Esophagus muscularis mucosa (tissue), 4 donors: ENCODE measurements around the gene TSEN54. TPM values are rescaled to one million over a fixed set of nuclear protein-coding genes. Genes with fewer than 3 reads are reported as not detected.

ENCODE experiments used
- DNase-seq: peaks from one replicate; pipeline ENCODE4 v3.0.0-alpha.2; 2017; ENCODE audit errors: extremely low spot score
- H3K27ac ChIP-seq, 4 donors: fragments of 200-600 bp; sonication (generic); replicated peaks in 1 of 4; 1 replicate in 3 of 4; 2 replicates in 1 of 4; pipeline ENCODE4 v1.5.1; 2016 to 2019; ENCODE audit warnings: mild to moderate bottlenecking in 1 of 4
- H3K27me3 ChIP-seq, 4 donors: fragments of 200-600 bp; sonication (generic); one replicate each; pipeline versions ENCODE4 v1.5.1 to v1.6.0; 2016 to 2019
- H3K36me3 ChIP-seq, 4 donors: fragments of 200-600 bp; sonication (generic); one replicate each; pipeline ENCODE4 v1.5.1; 2016 to 2019
- H3K4me1 ChIP-seq, 4 donors: fragments of 200-600 bp; sonication (generic); one replicate each; pipeline ENCODE4 v1.5.1; 2016 to 2019
- H3K4me3 ChIP-seq, 4 donors: fragments of 200-600 bp; sonication (generic); 1 replicate in 2 of 4; 2 replicates in 2 of 4; pipeline ENCODE4 v1.5.1; 2016 to 2019; ENCODE audit warnings: mild to moderate bottlenecking in 4 of 4, moderate library complexity in 1 of 4
- H3K9me3 ChIP-seq, 4 donors: fragments of 200-600 bp; sonication (generic); 1 replicate in 3 of 4; 2 replicates in 1 of 4; pipeline ENCODE4 v1.5.1; 2016 to 2019
- EP300 ChIP-seq: sonication (generic); formaldehyde crosslinking; IDR thresholded peaks from one replicate; pipeline ENCODE4 v1.6.1; 2017; ENCODE audit warnings: antibody characterized with exemption
- POLR2A ChIP-seq: fragments of 450-650 bp; IDR thresholded peaks from one replicate; pipeline ENCODE4 v1.6.1; 2017; ENCODE audit warnings: antibody characterized with exemption, moderate library complexity, mild to moderate bottlenecking, low read depth
- POLR2AphosphoS5 ChIP-seq, 2 donors: sonication (generic); formaldehyde crosslinking; IDR thresholded peaks; one replicate each; pipeline ENCODE4 v1.6.1; 2017; ENCODE audit warnings: antibody characterized with exemption in 2 of 2
- WGBS: methylation state at CpG from one replicate; pipeline ENCODE4 v1.1.5; 2018; 5-methylcytosine and 5-hydroxymethylcytosine counted together
- intact Hi-C: fragments of 100-400 bp; cut with DNase I; formaldehyde crosslinking; loops from one replicate; pipeline ENCODE4 v1.15.1; 2023
- total RNA-seq, 4 donors: library from RNA; depleted of rRNA; stranded (reverse); fragments of >200 nt; gene quantifications; one replicate each; pipeline versions ENCODE4 v1.1.0 to v1.2.1, GENCODE V29; 2016
- TF ChIP-seq, protein P1 (sequence below), 3 experiments: fragments of 200-600 bp in 2 of 3; fragments of 450-650 bp in 1 of 3; sonication (generic) in 2 of 3; IDR thresholded peaks; one replicate each; pipeline ENCODE4 v1.5.1; 2017 to 2019; ENCODE audit warnings: antibody characterized with exemption in 3 of 3, mild to moderate bottlenecking in 2 of 3, moderate library complexity in 1 of 3

The TSEN54 gene
- total RNA-seq, 4 donors from 2014 or later, result 14.5 to 32.1 (median 24.1) TPM

DNA sequence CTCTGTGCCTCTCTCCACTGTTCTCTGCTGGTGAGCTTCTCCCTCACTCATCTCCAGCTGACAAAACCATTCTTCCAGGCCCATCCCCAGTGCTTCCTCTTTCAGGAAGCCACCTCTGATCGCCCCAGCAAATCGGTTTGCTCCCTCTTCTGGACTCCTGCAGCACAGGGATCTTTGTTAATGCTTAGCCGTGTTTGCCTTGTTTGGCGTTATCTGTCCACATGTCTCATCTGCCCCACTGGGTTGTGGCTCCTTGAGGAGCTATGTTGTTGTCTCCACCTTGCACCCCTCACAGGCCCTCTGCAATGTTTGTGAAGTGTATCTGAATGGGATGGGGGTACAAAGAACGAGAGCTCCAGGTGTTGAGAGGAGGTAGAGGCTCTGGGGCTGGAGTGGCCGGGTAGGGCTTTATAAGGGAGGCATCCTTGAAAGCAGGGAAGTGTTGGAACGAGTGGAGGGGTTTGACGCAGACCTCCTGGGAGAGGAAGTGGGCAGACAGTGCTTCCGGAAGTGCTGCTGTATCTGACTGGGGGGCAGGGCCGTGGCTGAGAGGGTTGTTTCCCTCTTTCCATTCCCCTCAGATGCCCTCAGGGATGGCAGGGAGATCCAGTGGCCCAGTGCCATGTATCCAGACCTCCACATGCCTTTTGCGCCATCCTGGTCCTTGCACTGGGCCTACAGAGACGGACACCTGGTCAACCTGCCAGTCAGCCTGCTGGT is 28.8 kb upstream of the TSEN54 start:
- peak overlapping the region in 2 of 4 donors; percentile 36 to 54 for H3K27ac ChIP-seq
- H3K27me3 ChIP-seq, result no peaks in the 10 kb centered on the region
- intact Hi-C loops, result no loop called here
- 72% methylated on average over 9 of the region's 12 CpGs for WGBS
- H3K4me3 ChIP-seq, result no peak overlapping the region
- peaks cover 49 to 78% (median 72%) of the 10 kb centered on the region in 4 donors for H3K4me1 ChIP-seq
- TF ChIP-seq, protein P1, sequence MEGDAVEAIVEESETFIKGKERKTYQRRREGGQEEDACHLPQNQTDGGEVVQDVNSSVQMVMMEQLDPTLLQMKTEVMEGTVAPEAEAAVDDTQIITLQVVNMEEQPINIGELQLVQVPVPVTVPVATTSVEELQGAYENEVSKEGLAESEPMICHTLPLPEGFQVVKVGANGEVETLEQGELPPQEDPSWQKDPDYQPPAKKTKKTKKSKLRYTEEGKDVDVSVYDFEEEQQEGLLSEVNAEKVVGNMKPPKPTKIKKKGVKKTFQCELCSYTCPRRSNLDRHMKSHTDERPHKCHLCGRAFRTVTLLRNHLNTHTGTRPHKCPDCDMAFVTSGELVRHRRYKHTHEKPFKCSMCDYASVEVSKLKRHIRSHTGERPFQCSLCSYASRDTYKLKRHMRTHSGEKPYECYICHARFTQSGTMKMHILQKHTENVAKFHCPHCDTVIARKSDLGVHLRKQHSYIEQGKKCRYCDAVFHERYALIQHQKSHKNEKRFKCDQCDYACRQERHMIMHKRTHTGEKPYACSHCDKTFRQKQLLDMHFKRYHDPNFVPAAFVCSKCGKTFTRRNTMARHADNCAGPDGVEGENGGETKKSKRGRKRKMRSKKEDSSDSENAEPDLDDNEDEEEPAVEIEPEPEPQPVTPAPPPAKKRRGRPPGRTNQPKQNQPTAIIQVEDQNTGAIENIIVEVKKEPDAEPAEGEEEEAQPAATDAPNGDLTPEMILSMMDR (IDR thresholded peaks at IDR 0.05), result no peak
- TF ChIP-seq EP300, result no peak
- TF ChIP-seq POLR2A, result no peak
- no peak for TF ChIP-seq POLR2AphosphoS5 (IDR thresholded peaks at IDR 0.05)
- no peaks in the 10 kb centered on the region for H3K9me3 ChIP-seq
- H3K36me3 ChIP-seq, result peaks cover 10 to 47% (median 27%) of the 10 kb centered on the region in 4 donors
- DNase-seq, result no peak

DNA sequence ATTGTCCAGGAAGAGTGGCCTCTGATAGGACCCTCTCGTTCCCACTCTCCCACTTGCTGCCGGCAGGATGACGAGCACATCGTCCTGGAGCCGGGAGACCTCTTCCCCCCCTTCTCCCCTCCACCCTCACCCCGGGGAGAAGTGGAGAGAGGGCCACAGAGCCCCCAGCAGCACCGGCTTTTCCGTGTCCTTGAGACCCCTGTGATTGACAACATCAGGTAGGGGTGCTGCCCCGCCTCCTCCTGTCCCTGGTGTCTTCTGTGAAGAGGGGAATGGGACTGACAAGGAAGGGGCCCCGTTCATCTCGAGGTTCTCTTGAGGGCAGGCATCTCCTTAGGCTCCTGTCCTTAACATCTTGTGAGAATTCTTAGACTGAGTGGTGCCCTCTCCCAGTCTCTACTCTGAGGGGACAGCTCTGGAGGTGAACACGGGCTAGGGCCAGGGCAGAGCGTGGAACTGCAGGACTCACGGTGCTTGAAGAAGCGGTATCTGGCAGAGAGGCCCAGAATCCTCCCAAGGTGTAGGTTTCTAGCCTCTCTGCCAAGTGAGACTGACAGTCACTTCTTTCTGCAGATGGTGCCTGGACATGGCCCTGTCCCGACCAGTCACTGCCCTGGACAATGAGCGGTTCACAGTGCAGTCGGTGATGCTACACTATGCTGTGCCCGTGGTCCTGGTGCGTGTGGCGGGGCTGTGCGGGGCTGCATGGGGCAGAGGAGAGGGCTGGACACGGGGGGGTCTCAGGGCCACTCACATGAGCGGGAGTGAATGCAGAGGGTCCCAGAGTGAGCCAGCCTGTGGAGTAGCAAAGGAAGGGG is 27.4 kb upstream of the TSEN54 start:
- intact Hi-C loops, result no loop called here
- no peak for TF ChIP-seq POLR2A
- Histone ChIP-seq H3K36me3 (peaks cover 21 to 61% (median 41%) of the 10 kb centered on the region in 4 donors), H3K4me1 (peaks cover 45 to 64% (median 61%) of the 10 kb centered on the region in 4 donors), H3K9me3 (no peaks in the 10 kb centered on the region), H3K27ac (no peak overlapping the region), H3K4me3 (no peak overlapping the region), H3K27me3 (no peaks in the 10 kb centered on the region)
- DNase-seq, result no peak
- WGBS, result 84% methylated on average over 8 of the region's 24 CpGs

DNA sequence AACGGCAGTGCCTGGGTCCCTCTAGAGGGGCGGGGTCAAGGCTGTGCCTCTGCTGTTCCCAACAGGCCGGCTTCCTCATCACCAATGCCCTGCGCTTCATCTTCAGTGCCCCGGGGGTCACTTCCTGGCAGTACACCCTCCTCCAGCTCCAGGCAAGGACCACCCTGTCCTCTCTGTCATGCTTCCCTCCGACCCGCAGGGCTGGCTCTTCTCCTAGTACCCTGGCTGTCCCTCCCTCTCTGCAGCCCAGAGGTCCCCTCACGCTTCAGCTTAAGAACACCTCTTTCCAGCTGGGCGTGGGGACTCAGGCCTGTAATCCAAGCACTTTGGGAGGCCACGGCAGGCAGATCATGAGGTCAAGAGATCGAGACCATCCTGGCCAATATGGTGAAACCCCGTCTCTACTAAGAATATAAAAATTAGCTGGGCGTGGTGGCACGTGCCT is 26.8 kb upstream of the TSEN54 start:
- WGBS, result 81% methylated on average over 6 of the region's 14 CpGs

DNA sequence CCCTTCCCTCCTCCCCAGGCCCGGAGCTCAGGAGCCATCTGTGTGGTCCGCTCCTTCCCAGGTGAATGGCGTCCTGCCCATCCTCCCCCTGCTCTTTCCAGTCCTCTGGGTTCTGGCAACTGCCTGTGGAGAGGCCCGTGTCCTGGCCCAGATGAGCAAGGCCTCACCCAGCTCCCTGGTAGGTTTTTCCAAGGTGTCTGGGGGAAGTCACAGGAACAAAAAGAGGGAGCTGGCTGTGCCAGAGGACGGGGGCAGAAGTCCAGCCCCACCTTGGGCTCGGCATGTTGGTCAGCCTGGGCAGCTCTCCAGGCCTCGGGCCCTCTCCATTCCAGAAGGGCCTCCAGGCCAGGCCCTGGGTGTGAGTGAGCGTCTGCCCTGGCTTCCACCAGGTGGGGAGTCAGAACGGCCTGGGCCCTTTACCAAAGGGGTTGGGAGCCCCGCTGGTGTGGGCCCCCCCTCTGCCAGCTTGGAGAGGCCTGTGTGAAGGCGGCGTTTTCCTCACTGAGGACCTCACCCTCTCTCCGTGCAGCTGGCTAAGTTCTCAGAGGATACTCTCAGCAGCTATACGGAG is 26.1 kb upstream of the TSEN54 start:
- Histone ChIP-seq H3K36me3 (peaks cover 22 to 73% (median 55%) of the 10 kb centered on the region in 4 donors), H3K27ac (peak overlapping the region; percentile 39 to 70 (median 64)), H3K4me1 (peaks cover 45 to 58% (median 55%) of the 10 kb centered on the region in 4 donors), H3K9me3 (no peaks in the 10 kb centered on the region), H3K4me3 (no peak overlapping the region), H3K27me3 (no peaks in the 10 kb centered on the region)
- WGBS, result 75% methylated on average over 5 of the region's 14 CpGs
- TF ChIP-seq EP300 (no peak), POLR2A (no peak), POLR2AphosphoS5 (IDR thresholded peaks at IDR 0.05) (peak in 1 of 2 donors; percentile 3)
- DNase-seq, result no peak
- intact Hi-C loops, result no loop called here

More for the DNA sequence above, 26.8 kb upstream of the TSEN54 start:
- Histone ChIP-seq H3K27ac (peak overlapping the region in 1 of 4 donors; percentile 70), H3K27me3 (no peaks in the 10 kb centered on the region), H3K9me3 (no peaks in the 10 kb centered on the region), H3K4me3 (no peak overlapping the region), H3K4me1 (peaks cover 45 to 62% (median 61%) of the 10 kb centered on the region in 4 donors), H3K36me3 (peaks cover 22 to 67% (median 47%) of the 10 kb centered on the region in 4 donors)
- DNase-seq, result no peak
- TF ChIP-seq POLR2AphosphoS5 (IDR thresholded peaks at IDR 0.05), result no peak
- TF ChIP-seq POLR2A, result no peak
- TF ChIP-seq EP300, result no peak
- TF ChIP-seq, protein P1 (IDR thresholded peaks at IDR 0.05), result no peak
- intact Hi-C loops, result no loop called here

DNA sequence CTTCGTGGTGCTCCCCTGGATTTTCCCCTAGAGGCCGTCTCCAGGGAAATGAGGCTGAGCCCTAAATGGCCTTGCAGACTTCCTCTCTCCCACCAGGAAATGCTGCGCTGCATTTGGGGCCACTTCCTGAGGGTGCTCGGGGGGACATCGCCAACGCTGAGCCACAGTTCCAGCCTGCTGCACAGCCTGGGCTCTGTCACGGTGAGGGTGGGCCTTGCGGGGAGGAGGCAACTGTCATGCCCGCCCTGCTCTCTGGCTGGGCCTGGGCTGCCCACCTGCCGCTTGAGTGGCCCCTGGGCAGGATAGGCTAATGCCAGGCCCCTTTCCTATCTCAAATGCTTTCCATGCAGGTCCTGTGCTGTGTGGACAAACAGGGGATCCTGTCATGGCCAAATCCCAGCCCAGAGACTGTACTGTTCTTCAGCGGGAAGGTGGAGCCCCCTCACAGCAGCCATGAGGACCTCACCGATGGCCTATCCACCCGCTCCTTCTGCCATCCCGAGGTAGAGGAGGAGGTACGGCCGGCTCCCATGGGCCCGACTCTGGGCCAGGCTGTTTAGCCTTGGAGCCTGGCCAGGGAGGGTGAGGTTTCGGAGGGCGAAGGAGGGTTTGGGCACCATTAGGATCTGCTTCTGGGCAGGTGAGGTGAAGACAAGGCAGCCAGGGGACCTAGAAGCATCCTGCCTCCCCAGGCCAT is 25.2 kb upstream of the TSEN54 start:
- peaks cover 26 to 75% (median 63%) of the 10 kb centered on the region in 4 donors for H3K36me3 ChIP-seq
- H3K9me3 ChIP-seq, result no peaks in the 10 kb centered on the region
- peaks cover 41 to 49% (median 47%) of the 10 kb centered on the region in 4 donors for H3K4me1 ChIP-seq
- no peak overlapping the region for H3K4me3 ChIP-seq
- DNase-seq, result no peak
- H3K27ac ChIP-seq, result peak overlapping the region; percentile 39 to 70 (median 64)
- TF ChIP-seq POLR2AphosphoS5 (IDR thresholded peaks at IDR 0.05), result no peak
- no peak for TF ChIP-seq EP300
- TF ChIP-seq, protein P1 (IDR thresholded peaks at IDR 0.05), result no peak
- TF ChIP-seq POLR2A, result no peak
- H3K27me3 ChIP-seq, result no peaks in the 10 kb centered on the region
- WGBS, result 77% methylated on average over 7 of the region's 19 CpGs
- intact Hi-C loops, result no loop called here
